PC-9 (cell line): ENCODE data around the gene SLC30A7.

Experiments used
- CTCF ChIP-seq: fragments of 200-600 bp; sonication (generic); conservative IDR thresholded peaks from 2 replicates; pipeline ENCODE4 v1.6.1; 2017; ENCODE audit warnings: mixed run types, antibody characterized with exemption, mild to moderate bottlenecking, moderate library complexity
- EZH2 ChIP-seq: fragments of 200-600 bp; sonication (generic); IDR thresholded peaks from 2 replicates; pipeline ENCODE4 v1.8.0; 2017; ENCODE audit warnings: antibody characterized with exemption, low read depth

- TF ChIP-seq CTCF = no peak
- no peak for TF ChIP-seq EZH2
These were observed 13.1 kb downstream of the SLC30A7 start for GRCh38 chr1:100909018-100909417.
